Progenitor cell of endocrine pancreas (in vitro differentiated cells): Measurements from ENCODE around the gene CCDC28A. TPM values are rescaled to one million over a fixed set of nuclear protein-coding genes. Genes with fewer than 3 reads are reported as not detected.

ENCODE experiments used
- DNase-seq: peaks from one replicate; pipeline ENCODE4 v3.0.0; 2021; ENCODE audit warnings: low spot score; ENCODE audit not compliant: unreplicated experiment
- H3K27ac Mint-ChIP-seq: 2 replicates; pipeline ENCODE4 v1.8.0; 2021; ENCODE audit warnings: mild to moderate bottlenecking, moderate library complexity, mixed read lengths
- H3K27me3 Mint-ChIP-seq: 2 replicates; pipeline ENCODE4 v1.8.0; 2021; ENCODE audit warnings: mixed read lengths
- H3K36me3 Mint-ChIP-seq: 2 replicates; pipeline ENCODE4 v1.8.0; 2022; ENCODE audit warnings: mixed read lengths; ENCODE audit not compliant: insufficient read depth
- H3K4me1 Mint-ChIP-seq: 2 replicates; pipeline ENCODE4 v1.8.0; 2021; ENCODE audit warnings: low read depth, mixed read lengths
- H3K4me3 Mint-ChIP-seq: 2 replicates; pipeline ENCODE4 v1.8.0; 2021; ENCODE audit warnings: low read depth, mild to moderate bottlenecking, moderate library complexity, mixed read lengths
- H3K9me3 Mint-ChIP-seq: 2 replicates; pipeline ENCODE4 v1.8.0; 2021; ENCODE audit warnings: low read depth, mixed read lengths
- total RNA-seq: library from RNA; stranded (reverse); gene quantifications from 2 replicates; pipeline ENCODE4 v1.2.1, GENCODE V29; 2021
- TF ChIP-seq, protein P1 (sequence below): fragments of 200-600 bp; sonication (generic); IDR thresholded peaks from one replicate; pipeline ENCODE4 v1.5.0; 2021; ENCODE audit warnings: antibody characterized with exemption, mild to moderate bottlenecking; ENCODE audit not compliant: unreplicated experiment

Gene CCDC28A
- total RNA-seq, 1 donor from 2014 or later = 9.4 TPM

DNA sequence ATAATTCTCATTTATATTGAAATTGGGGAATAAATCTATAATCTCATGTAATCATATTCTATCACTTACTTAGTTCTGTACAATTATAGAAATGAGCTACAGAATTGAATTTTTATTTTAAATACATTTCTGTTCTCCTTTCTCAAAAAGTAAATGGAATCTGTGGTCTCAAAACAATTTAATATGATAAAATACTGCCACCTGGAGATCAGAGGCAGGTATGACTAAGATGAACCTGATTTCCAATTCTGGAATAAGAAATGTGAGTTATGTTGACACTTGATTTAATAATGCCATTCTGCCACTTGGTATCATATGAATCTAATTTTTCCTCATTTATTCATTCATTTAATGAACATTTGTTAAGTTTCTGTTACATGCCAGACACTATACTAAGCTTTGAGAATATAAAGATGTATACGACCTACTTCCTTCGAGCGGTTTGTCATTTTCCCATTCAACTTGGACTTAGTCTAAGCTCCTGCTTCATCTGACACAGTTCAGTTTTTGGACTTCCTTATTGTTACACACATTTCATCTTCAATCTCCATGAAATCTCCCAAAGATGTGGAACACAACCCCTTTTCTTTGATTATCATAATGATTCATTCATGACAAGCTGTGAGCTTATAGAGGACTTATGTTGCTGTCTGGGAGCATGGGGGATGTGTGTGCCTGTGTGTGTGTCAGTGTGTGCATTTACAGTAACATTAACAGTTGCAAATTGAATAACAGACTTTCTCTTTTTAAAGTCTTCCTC, 7.5 kb upstream of the CCDC28A start:
- Mint-ChIP-seq H3K36me3 (no peaks in the 10 kb centered on the region), H3K27ac (no peak overlapping the region), H3K27me3 (no peaks in the 10 kb centered on the region), H3K4me3 (no peak overlapping the region), H3K4me1 (no peaks in the 10 kb centered on the region), H3K9me3 (no peaks in the 10 kb centered on the region)
- TF ChIP-seq, protein P1, sequence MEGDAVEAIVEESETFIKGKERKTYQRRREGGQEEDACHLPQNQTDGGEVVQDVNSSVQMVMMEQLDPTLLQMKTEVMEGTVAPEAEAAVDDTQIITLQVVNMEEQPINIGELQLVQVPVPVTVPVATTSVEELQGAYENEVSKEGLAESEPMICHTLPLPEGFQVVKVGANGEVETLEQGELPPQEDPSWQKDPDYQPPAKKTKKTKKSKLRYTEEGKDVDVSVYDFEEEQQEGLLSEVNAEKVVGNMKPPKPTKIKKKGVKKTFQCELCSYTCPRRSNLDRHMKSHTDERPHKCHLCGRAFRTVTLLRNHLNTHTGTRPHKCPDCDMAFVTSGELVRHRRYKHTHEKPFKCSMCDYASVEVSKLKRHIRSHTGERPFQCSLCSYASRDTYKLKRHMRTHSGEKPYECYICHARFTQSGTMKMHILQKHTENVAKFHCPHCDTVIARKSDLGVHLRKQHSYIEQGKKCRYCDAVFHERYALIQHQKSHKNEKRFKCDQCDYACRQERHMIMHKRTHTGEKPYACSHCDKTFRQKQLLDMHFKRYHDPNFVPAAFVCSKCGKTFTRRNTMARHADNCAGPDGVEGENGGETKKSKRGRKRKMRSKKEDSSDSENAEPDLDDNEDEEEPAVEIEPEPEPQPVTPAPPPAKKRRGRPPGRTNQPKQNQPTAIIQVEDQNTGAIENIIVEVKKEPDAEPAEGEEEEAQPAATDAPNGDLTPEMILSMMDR = peak; percentile 78
- DNase-seq = no peak

DNA sequence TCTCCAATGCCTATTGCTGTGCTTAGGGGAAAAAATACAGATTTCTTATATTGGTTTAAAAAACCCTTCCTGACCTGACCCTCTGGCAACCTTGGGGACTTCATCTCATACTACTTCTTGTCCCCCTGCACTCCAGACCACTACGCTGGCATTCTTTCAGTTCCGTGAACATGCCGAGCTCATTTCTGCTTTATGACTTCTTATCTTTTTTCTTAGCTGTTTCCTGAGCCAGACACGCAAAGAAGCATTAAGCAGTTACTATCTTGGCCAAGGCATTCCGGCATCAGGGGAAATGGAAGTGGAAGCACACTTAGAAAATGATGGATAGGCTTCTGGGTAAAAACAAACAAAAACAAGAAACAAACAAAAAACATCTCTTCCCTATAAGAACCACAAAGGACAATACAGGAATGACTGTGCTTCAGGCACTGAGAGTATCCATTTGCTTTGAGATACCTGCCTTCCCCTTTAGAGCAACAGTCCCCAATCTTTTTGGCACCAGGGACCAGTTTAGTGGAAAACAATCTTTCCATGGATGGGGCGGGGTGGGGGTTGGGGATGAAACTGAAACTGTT, 4.4 kb upstream of the CCDC28A start:
- no peaks in the 10 kb centered on the region for H3K27me3 Mint-ChIP-seq
- DNase-seq = no peak
- H3K4me3 Mint-ChIP-seq = no peak overlapping the region
- H3K9me3 Mint-ChIP-seq = no peaks in the 10 kb centered on the region
- H3K36me3 Mint-ChIP-seq = no peaks in the 10 kb centered on the region
- TF ChIP-seq, protein P1 = no peak
- H3K27ac Mint-ChIP-seq = no peak overlapping the region
- H3K4me1 Mint-ChIP-seq = peaks cover 9% of the 10 kb centered on the region

DNA sequence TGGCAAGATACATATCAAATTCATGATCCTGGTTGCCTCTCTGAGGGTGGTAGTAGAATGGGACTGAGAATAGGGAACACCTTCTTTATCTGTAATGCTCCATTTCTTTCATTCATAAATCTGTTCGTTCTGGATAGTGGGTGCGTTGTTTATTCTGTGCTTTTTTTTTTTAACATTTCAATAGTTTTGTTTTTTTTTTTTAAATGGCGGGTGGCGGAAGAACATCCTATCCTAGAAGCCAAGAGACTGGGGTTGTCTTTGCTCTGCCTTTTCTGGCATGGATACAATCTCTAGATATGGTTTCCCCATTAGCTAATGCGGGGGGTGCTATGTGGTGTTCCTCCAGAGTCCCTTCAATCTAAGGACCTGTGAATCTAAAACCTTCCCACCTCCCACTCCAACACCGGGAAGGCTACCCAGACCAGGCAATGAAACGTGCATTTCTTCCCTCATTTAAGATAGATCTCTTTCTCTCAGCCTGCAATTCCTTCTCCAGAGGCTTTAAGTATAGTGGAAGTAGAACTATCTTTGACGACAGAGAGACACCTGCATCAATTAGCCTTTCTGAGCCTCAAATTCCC, 883 bp upstream of the CCDC28A start:
- H3K4me3 Mint-ChIP-seq = peak overlapping the region; percentile 99
- H3K4me1 Mint-ChIP-seq = peaks cover 10% of the 10 kb centered on the region
- peak overlapping the region; percentile 99 for H3K27ac Mint-ChIP-seq
- TF ChIP-seq, protein P1 = no peak
- H3K9me3 Mint-ChIP-seq = no peaks in the 10 kb centered on the region
- DNase-seq = no peak
- H3K27me3 Mint-ChIP-seq = no peaks in the 10 kb centered on the region
- H3K36me3 Mint-ChIP-seq = no peaks in the 10 kb centered on the region

DNA sequence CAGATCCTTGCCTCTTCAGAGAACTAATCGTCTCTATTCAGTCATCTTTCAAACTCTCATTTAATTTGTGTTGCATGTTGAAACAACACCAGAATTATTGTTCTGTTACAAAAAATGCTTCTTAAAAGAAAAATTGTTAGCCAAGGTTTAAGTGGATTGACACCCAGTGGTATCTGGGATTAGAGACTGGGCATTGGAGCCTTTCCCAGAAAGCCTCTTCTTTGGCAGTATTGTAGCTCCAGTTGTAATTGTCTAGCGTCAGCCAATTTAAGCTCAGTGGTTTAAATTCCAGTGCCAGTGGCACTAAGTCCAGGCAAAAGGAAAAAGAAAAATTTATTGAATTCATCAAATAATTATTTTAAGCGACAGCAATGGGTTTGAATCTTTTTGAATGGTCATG, 801 bp downstream of the CCDC28A start:
- TF ChIP-seq, protein P1 = no peak
- peaks cover 3% of the 10 kb centered on the region for H3K36me3 Mint-ChIP-seq
- peaks cover 10% of the 10 kb centered on the region for H3K4me1 Mint-ChIP-seq
- H3K27ac Mint-ChIP-seq = peak overlapping the region; percentile 99
- no peak for DNase-seq
- no peaks in the 10 kb centered on the region for H3K27me3 Mint-ChIP-seq
- H3K4me3 Mint-ChIP-seq = peak overlapping the region; percentile 99
- H3K9me3 Mint-ChIP-seq = no peaks in the 10 kb centered on the region

DNA sequence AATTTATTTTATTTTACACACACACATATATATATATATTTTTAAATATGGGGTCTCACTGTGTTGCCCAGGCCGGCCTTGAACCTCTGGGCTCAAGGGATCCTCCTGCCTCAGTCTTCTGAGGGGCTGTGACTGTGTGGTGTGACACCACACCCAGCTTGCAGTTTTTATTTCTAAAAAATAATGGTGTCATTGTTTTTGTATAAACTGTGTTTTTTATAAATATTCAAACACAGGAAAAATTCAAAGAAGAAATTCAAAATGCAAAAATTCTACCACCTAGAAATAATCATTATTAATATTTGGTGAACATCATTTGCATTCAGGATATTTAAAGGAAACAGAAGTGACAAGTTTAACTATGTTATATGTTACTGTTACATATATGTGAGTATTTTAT, 3.1 kb downstream of the CCDC28A start:
- no peak for DNase-seq
- peaks cover 4% of the 10 kb centered on the region for H3K36me3 Mint-ChIP-seq
- TF ChIP-seq, protein P1 = no peak
- no peaks in the 10 kb centered on the region for H3K27me3 Mint-ChIP-seq
- peaks cover 10% of the 10 kb centered on the region for H3K4me1 Mint-ChIP-seq
- no peaks in the 10 kb centered on the region for H3K9me3 Mint-ChIP-seq
- H3K27ac Mint-ChIP-seq = no peak overlapping the region
- H3K4me3 Mint-ChIP-seq = no peak overlapping the region
